Measurements from ENCODE around the gene ZNF763. TPM values are rescaled to one million over a fixed set of nuclear protein-coding genes. Genes with fewer than 3 reads are reported as not detected.
A peak's percentile ranks its signal among the peaks of the same experiment; 100 is the strongest.
"Not testable (repeated sequence)": the region's sequence is repeated elsewhere in the genome, so short reads cannot be mapped to it uniquely, and the experiment has no call there.

The ZNF763 gene
- total and polyA plus RNA-seq, 12 donors, result 0.87 to 11.0 (median 4.8) TPM

- H3K4me3 ChIP-seq, result no peak overlapping the region
- ATAC-seq (no peak), DNase-seq (no peak)
- intact Hi-C loops (cut with DNase I), result no loop called here
- WGBS, 2 donors, result 97 to 99% methylated on average over 4 of the region's 4 CpGs
- peaks cover 22 to 100% (median 87%) of the 10 kb centered on the region in 11 donors for H3K9me3 ChIP-seq
- H3K27me3 ChIP-seq, result no peaks in the 10 kb centered on the region
- no peaks in the 10 kb centered on the region for H3K4me1 ChIP-seq
- no peak for TF ChIP-seq CTCF (IDR thresholded peaks at IDR 0.05)
- peaks cover 9 to 88% (median 54%) of the 10 kb centered on the region in 9 donors for H3K36me3 ChIP-seq
- no peak overlapping the region for H3K27ac ChIP-seq
Observed at GRCh38 chr19:11949201-11949600, 15.6 kb upstream of the ZNF763 start.

- H3K36me3 ChIP-seq, result peaks cover 9 to 83% (median 50%) of the 10 kb centered on the region in 9 donors
Observed at GRCh38 chr19:11949614-11950080, 15.2 kb upstream of the ZNF763 start.

GRCh38 chr19:11950312-11950711 is 14.5 kb upstream of the ZNF763 start:
- Histone ChIP-seq H3K4me1 (no peaks in the 10 kb centered on the region), H3K9me3 (peaks cover 22 to 100% (median 76%) of the 10 kb centered on the region in 11 donors), H3K27ac (no peak overlapping the region), H3K27me3 (no peaks in the 10 kb centered on the region), H3K4me3 (no peak overlapping the region), H3K36me3 (peaks cover 9 to 78% (median 45%) of the 10 kb centered on the region in 9 donors)
- no peak for TF ChIP-seq CTCF (IDR thresholded peaks at IDR 0.05)
- ATAC-seq (no peak), DNase-seq (no peak)
- intact Hi-C loops (cut with DNase I), result loop anchor here in 1 of 10 donors (10.0 kb wide), 1 partner anchor 56 kb away; no protein-coding TSS in a partner anchor
- WGBS, 2 donors, result 95 to 99% methylated on average over 5 of the region's 5 CpGs

More at GRCh38 chr19:11949614-11950080, 15.2 kb upstream of the ZNF763 start:
- not testable (repeated sequence) for H3K4me1 ChIP-seq, H3K4me3 ChIP-seq, DNase-seq, H3K27me3 ChIP-seq, H3K27ac ChIP-seq, ATAC-seq
- intact Hi-C loops (cut with DNase I), result loop anchor here in 1 of 10 donors (10.0 kb wide), 1 partner anchor 55 kb away; no protein-coding TSS in a partner anchor
- H3K9me3 ChIP-seq, result peaks cover 22 to 100% (median 83%) of the 10 kb centered on the region in 11 donors
- WGBS, 2 donors, result 98 to 99% methylated on average over 4 of the region's 4 CpGs

- H3K4me3 ChIP-seq, result peak overlapping the region in 8 of 10 donors; percentile 55 to 94 (median 90)
- H3K27me3 ChIP-seq, result no peaks in the 10 kb centered on the region
- intact Hi-C loops (cut with DNase I), result loop anchor here in 8 of 10 donors (1.0 to 10.0 kb wide), 11 partner anchors 23 to 179 kb away; partner anchors contain the start of genes ZNF20 (in 3 of the 8), ZNF491 (in 1 of the 8), ZNF700 (in 1 of the 8) and ZNF878 (in 1 of the 8)
- peaks cover 5 to 25% (median 17%) of the 10 kb centered on the region in 9 donors for H3K4me1 ChIP-seq
- no peaks in the 10 kb centered on the region for H3K9me3 ChIP-seq
- H3K36me3 ChIP-seq, result peaks cover 0 to 4% (median 0%) of the 10 kb centered on the region in 9 donors
- peak; percentile 79 to 96 (median 92) for TF ChIP-seq CTCF (IDR thresholded peaks at IDR 0.05)
- peak overlapping the region; percentile 88 to 98 (median 95) for H3K27ac ChIP-seq
- DNase-seq (peak; percentile 85 to 89), ATAC-seq (peak; percentile 78 to 95 (median 89))
- 29% methylated on average over 26 of the region's 26 CpGs for WGBS, 2 donors
Observed at GRCh38 chr19:11963566-11964355, 1.1 kb upstream of the ZNF763 start.

Data from heart right ventricle (tissue), 16 donors.